WTC11 (cell line): Measurements from ENCODE around the gene PDE4A. TPM values are rescaled to one million over a fixed set of nuclear protein-coding genes. Genes with fewer than 3 reads are reported as not detected.

Experiments used
- ATAC-seq: fragments of 200-7000 bp; cut with Tn5 transposase; 2 replicates; pipeline ENCODE4 v1.10.0; 2021; ENCODE audit warnings: mild to moderate bottlenecking, moderate library complexity
- CTCF ChIA-PET: fragments of 300-600 bp; sonication (Branson Sonifier 250); formaldehyde crosslinking; loops from one replicate; lab custom pipeline; 2021; ENCODE audit warnings: antibody characterized with exemption; lab: Charles Lee
- POLR2A ChIA-PET: fragments of 350-600 bp; sonication (Branson Sonifier 250); formaldehyde crosslinking; loops from one replicate; lab custom pipeline; 2021; ENCODE audit warnings: antibody characterized with exemption; lab: Charles Lee
- DNase-seq: peaks from one replicate; pipeline ENCODE4 v3.0.0; 2021; ENCODE audit warnings: low spot score
- H3K27ac Mint-ChIP-seq: 2 replicates; pipeline ENCODE4 v1.8.0; 2021; ENCODE audit warnings: mixed read lengths
- H3K27me3 Mint-ChIP-seq: 2 replicates; pipeline ENCODE4 v1.8.0; 2021; ENCODE audit warnings: low read depth, mild to moderate bottlenecking, moderate library complexity, mixed read lengths
- H3K36me3 Mint-ChIP-seq: 2 replicates; pipeline ENCODE4 v1.8.0; 2021; ENCODE audit warnings: mixed read lengths
- H3K4me1 Mint-ChIP-seq: 2 replicates; pipeline ENCODE4 v1.8.0; 2022; ENCODE audit warnings: mixed read lengths
- H3K4me3 Mint-ChIP-seq: 2 replicates; pipeline ENCODE4 v1.8.0; 2021; ENCODE audit warnings: mild to moderate bottlenecking, moderate library complexity, mixed read lengths
- H3K9me3 Mint-ChIP-seq: 2 replicates; pipeline ENCODE4 v1.8.0; 2021; ENCODE audit warnings: mixed read lengths
- ATF1 ChIP-seq: sonication (generic); formaldehyde crosslinking; IDR thresholded peaks from 2 replicates; pipeline ENCODE4 v1.8.1; 2023; ENCODE audit warnings: mild to moderate bottlenecking, moderate library complexity, missing genetic modification reagents
- CREM ChIP-seq: sonication (generic); formaldehyde crosslinking; IDR thresholded peaks from 2 replicates; pipeline ENCODE4 v1.8.1; 2022; ENCODE audit warnings: mild to moderate bottlenecking, missing genetic modification reagents, moderate library complexity
- GTF2I ChIP-seq: fragments of 250-450 bp; sonication (Bioruptor Pico); conservative IDR thresholded peaks from 2 replicates; pipeline ENCODE4 v1.4.0; 2021; ENCODE audit warnings: mild to moderate bottlenecking
- MYBL2 ChIP-seq: sonication (generic); formaldehyde crosslinking; IDR thresholded peaks from 2 replicates; pipeline ENCODE4 v1.8.1; 2023; ENCODE audit warnings: mild to moderate bottlenecking, moderate library complexity, missing genetic modification reagents
- NFE2L1 ChIP-seq: sonication (generic); formaldehyde crosslinking; IDR thresholded peaks from 2 replicates; pipeline ENCODE4 v1.8.1; 2023; ENCODE audit warnings: missing genetic modification reagents
- NR2C2 ChIP-seq: sonication (generic); formaldehyde crosslinking; IDR thresholded peaks from 2 replicates; pipeline ENCODE4 v1.8.0; 2022; ENCODE audit warnings: mild to moderate bottlenecking, missing genetic modification reagents
- RORB ChIP-seq: fragments of 250-450 bp; sonication (Bioruptor Pico); IDR thresholded peaks from 2 replicates; pipeline ENCODE4 v1.9.0; 2021; ENCODE audit warnings: mild to moderate bottlenecking
- ZNF121 ChIP-seq: sonication (generic); formaldehyde crosslinking; IDR thresholded peaks from 2 replicates; pipeline ENCODE4 v1.8.0; 2023; ENCODE audit warnings: missing genetic modification reagents
- ZNF138 ChIP-seq: sonication (generic); formaldehyde crosslinking; conservative IDR thresholded peaks from 2 replicates; pipeline ENCODE4 v1.8.1; 2022; ENCODE audit warnings: mild to moderate bottlenecking, moderate library complexity, missing genetic modification reagents
- ZNF317 ChIP-seq: sonication (generic); formaldehyde crosslinking; IDR thresholded peaks from 2 replicates; pipeline ENCODE4 v1.8.1; 2023; ENCODE audit warnings: low read depth, mild to moderate bottlenecking, moderate library complexity, missing genetic modification reagents, borderline replicate concordance
- ZNF671 ChIP-seq: fragments of 250-450 bp; sonication (Bioruptor Pico); IDR thresholded peaks from 2 replicates; pipeline ENCODE4 v1.8.0; 2021; ENCODE audit warnings: mild to moderate bottlenecking
- total RNA-seq: library from RNA; stranded (reverse); gene quantifications from 3 replicates; pipeline ENCODE4 v1.2.3, GENCODE V29; 2021
- TF ChIP-seq, protein P1 (sequence below): sonication (generic); formaldehyde crosslinking; IDR thresholded peaks from 2 replicates; pipeline ENCODE4 v1.8.0; 2022; ENCODE audit warnings: missing genetic modification reagents
- TF ChIP-seq, protein P2 (sequence below): sonication (generic); formaldehyde crosslinking; IDR thresholded peaks from 2 replicates; pipeline ENCODE4 v1.8.1; 2023; ENCODE audit warnings: mild to moderate bottlenecking, missing genetic modification reagents
- TF ChIP-seq, protein P3 (sequence below): sonication (generic); formaldehyde crosslinking; IDR thresholded peaks from 2 replicates; pipeline ENCODE4 v1.8.1; 2023; ENCODE audit warnings: mild to moderate bottlenecking, missing genetic modification reagents, borderline replicate concordance
- TF ChIP-seq, protein P4 (sequence below): sonication (generic); formaldehyde crosslinking; IDR thresholded peaks from 2 replicates; pipeline ENCODE4 v1.8.1; 2022; ENCODE audit warnings: mild to moderate bottlenecking, missing genetic modification reagents, moderate library complexity, borderline replicate concordance
- TF ChIP-seq, protein P5 (sequence below): sonication (generic); formaldehyde crosslinking; IDR thresholded peaks from 2 replicates; pipeline ENCODE4 v1.8.0; 2022; ENCODE audit warnings: mild to moderate bottlenecking, missing genetic modification reagents
- TF ChIP-seq, protein P6 (sequence below): sonication (generic); formaldehyde crosslinking; IDR thresholded peaks from 2 replicates; pipeline ENCODE4 v1.8.1; 2022; ENCODE audit warnings: mild to moderate bottlenecking, moderate library complexity, missing genetic modification reagents
- TF ChIP-seq, protein P7 (sequence below): sonication (generic); formaldehyde crosslinking; IDR thresholded peaks from 2 replicates; pipeline ENCODE4 v1.8.1; 2023; ENCODE audit warnings: mild to moderate bottlenecking, missing genetic modification reagents

The PDE4A gene
- total RNA-seq, 1 experiment from 2014 or later, result 5.9 TPM

DNA sequence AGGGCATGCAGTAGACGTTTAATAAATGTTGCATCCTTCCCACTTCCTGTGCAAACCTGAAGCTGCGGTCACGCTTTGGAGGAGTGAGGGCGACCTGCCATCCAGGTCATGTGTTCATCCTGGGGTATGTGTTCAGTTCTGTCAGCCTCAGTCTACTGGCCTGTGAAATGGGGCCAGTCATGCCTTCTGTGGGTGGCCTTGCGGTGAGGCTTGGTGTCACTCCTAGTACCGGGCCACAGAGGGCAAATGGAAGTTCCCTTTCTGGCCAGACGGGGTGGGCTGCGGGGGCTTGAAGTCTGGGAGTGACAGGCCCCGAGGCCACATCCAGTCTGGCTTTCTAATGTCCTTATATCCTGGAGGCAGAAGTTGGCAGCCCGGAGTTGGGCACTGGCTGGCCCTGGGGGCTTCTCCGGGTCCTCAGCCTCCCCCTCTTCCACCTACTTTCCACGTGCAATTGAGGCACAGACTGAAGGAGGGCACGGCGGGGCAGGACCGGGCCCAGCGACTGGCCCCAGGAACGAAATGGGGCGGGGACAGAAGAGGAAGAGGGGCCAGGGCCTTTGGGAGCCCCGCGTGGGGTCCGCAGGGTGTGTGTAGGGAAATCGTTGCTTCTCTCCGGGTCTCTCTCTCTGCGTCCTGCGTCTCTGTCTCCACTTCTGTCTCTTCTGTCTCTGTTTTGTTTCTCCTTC is 11.1 kb downstream of the PDE4A start:
- H3K4me3 Mint-ChIP-seq, result peak overlapping the region; percentile 68
- ChIA-PET POLR2A (interaction anchor here (0.6 kb wide), 1 partner anchor 16 kb away, joined by 4 read pairs; no protein-coding TSS in a partner anchor), CTCF (interaction anchor here (0.6 to 9.4 kb wide), 12 partner anchors 10 to 268 kb away, joined by 3 to 69 read pairs (median 4); partner anchors contain the start of genes ATG4D, ICAM5 and PDE4A)
- no peaks in the 10 kb centered on the region for H3K36me3 Mint-ChIP-seq
- ATAC-seq, result 0 out of 2 replicates have a peak, but pooled peaks have one; percentile 5
- peak; percentile 34 for DNase-seq
- TF ChIP-seq GTF2I (CRISPR knock-in tag), result peak; percentile 89; the same call in 1 of the 2 replicates
- no peak for TF ChIP-seq ZNF121
- TF ChIP-seq, all 79 proteins: peak for 1
- Mint-ChIP-seq H3K27ac (no peak overlapping the region), H3K9me3 (no peaks in the 10 kb centered on the region), H3K27me3 (peaks cover 70% of the 10 kb centered on the region), H3K4me1 (peaks cover 16% of the 10 kb centered on the region)

DNA sequence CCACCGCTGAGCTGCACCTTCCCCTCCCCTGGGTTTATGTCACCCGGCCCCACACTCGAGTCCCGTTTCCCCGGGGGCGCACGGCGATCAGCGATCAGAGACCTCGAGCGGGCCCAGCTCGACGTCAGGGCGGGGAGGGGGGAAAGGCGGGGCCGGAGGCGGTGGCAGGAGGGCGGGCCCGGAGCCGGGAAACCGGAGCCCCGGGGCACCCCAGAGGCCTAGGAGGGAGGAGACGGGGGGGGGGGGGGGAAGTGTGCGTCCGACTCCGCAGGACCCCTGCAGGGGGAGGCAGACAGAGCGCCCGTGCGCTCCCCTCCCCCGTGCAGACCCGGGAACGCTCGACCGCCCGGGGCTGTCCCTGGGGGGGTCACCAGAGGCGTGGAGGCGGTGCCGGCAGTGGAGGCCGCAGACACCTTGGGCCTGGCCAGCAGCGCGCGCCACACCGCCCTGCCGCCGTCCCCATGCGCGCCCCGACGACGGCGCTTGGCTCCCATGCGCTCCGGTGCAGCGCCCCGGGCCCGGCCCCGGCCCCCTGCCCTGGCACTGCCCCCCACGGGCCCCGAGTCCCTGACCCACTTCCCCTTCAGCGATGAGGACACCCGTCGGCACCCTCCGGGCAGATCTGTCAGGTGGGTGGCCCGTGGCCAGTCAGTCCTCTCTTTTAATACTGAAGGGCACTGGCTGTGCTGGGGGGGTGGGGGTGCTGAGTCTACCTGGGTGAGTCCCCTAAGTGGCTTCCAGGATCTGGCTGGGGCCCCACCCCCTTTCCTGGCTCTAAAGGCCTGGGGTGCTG is 11.8 kb downstream of the PDE4A start:
- Mint-ChIP-seq H3K4me1 (peaks cover 16% of the 10 kb centered on the region), H3K27me3 (peaks cover 63% of the 10 kb centered on the region), H3K27ac (no peak overlapping the region), H3K9me3 (no peaks in the 10 kb centered on the region), H3K4me3 (peak overlapping the region; percentile 68), H3K36me3 (no peaks in the 10 kb centered on the region)
- peak; percentile 64 for DNase-seq
- ATAC-seq, result peak; percentile 63
- POLR2A ChIA-PET, result interaction anchor here (0.6 kb wide), 1 partner anchor 16 kb away, joined by 4 read pairs; no protein-coding TSS in a partner anchor
- CTCF ChIA-PET, result interaction anchor here (0.6 to 9.4 kb wide), 12 partner anchors 8 to 267 kb away, joined by 3 to 69 read pairs (median 4); partner anchors contain the start of genes ATG4D, ICAM5 and PDE4A
- TF ChIP-seq MYBL2 (CRISPR knock-in tag) (0 out of 2 replicates have a peak, but pooled peaks have one; percentile 47), ZNF317 (CRISPR knock-in tag) (no peak), ZNF138 (no peak), NR2C2 (CRISPR knock-in tag) (no peak), ZNF121 (no peak), CREM (CRISPR knock-in tag) (no peak), ZNF671 (CRISPR knock-in tag) (no peak), RORB (no peak), ATF1 (no peak), NFE2L1 (CRISPR knock-in tag) (no peak)
- TF ChIP-seq, protein P1, sequence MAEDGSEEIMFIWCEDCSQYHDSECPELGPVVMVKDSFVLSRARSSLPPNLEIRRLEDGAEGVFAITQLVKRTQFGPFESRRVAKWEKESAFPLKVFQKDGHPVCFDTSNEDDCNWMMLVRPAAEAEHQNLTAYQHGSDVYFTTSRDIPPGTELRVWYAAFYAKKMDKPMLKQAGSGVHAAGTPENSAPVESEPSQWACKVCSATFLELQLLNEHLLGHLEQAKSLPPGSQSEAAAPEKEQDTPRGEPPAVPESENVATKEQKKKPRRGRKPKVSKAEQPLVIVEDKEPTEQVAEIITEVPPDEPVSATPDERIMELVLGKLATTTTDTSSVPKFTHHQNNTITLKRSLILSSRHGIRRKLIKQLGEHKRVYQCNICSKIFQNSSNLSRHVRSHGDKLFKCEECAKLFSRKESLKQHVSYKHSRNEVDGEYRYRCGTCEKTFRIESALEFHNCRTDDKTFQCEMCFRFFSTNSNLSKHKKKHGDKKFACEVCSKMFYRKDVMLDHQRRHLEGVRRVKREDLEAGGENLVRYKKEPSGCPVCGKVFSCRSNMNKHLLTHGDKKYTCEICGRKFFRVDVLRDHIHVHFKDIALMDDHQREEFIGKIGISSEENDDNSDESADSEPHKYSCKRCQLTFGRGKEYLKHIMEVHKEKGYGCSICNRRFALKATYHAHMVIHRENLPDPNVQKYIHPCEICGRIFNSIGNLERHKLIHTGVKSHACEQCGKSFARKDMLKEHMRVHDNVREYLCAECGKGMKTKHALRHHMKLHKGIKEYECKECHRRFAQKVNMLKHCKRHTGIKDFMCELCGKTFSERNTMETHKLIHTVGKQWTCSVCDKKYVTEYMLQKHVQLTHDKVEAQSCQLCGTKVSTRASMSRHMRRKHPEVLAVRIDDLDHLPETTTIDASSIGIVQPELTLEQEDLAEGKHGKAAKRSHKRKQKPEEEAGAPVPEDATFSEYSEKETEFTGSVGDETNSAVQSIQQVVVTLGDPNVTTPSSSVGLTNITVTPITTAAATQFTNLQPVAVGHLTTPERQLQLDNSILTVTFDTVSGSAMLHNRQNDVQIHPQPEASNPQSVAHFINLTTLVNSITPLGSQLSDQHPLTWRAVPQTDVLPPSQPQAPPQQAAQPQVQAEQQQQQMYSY, result no peak
- TF ChIP-seq, protein P2, sequence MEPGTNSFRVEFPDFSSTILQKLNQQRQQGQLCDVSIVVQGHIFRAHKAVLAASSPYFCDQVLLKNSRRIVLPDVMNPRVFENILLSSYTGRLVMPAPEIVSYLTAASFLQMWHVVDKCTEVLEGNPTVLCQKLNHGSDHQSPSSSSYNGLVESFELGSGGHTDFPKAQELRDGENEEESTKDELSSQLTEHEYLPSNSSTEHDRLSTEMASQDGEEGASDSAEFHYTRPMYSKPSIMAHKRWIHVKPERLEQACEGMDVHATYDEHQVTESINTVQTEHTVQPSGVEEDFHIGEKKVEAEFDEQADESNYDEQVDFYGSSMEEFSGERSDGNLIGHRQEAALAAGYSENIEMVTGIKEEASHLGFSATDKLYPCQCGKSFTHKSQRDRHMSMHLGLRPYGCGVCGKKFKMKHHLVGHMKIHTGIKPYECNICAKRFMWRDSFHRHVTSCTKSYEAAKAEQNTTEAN, result 0 out of 2 replicates have a peak, but pooled peaks have one; percentile 23
- TF ChIP-seq, protein P3, sequence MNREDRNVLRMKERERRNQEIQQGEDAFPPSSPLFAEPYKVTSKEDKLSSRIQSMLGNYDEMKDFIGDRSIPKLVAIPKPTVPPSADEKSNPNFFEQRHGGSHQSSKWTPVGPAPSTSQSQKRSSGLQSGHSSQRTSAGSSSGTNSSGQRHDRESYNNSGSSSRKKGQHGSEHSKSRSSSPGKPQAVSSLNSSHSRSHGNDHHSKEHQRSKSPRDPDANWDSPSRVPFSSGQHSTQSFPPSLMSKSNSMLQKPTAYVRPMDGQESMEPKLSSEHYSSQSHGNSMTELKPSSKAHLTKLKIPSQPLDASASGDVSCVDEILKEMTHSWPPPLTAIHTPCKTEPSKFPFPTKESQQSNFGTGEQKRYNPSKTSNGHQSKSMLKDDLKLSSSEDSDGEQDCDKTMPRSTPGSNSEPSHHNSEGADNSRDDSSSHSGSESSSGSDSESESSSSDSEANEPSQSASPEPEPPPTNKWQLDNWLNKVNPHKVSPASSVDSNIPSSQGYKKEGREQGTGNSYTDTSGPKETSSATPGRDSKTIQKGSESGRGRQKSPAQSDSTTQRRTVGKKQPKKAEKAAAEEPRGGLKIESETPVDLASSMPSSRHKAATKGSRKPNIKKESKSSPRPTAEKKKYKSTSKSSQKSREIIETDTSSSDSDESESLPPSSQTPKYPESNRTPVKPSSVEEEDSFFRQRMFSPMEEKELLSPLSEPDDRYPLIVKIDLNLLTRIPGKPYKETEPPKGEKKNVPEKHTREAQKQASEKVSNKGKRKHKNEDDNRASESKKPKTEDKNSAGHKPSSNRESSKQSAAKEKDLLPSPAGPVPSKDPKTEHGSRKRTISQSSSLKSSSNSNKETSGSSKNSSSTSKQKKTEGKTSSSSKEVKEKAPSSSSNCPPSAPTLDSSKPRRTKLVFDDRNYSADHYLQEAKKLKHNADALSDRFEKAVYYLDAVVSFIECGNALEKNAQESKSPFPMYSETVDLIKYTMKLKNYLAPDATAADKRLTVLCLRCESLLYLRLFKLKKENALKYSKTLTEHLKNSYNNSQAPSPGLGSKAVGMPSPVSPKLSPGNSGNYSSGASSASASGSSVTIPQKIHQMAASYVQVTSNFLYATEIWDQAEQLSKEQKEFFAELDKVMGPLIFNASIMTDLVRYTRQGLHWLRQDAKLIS, result no peak
- TF ChIP-seq, protein P4, sequence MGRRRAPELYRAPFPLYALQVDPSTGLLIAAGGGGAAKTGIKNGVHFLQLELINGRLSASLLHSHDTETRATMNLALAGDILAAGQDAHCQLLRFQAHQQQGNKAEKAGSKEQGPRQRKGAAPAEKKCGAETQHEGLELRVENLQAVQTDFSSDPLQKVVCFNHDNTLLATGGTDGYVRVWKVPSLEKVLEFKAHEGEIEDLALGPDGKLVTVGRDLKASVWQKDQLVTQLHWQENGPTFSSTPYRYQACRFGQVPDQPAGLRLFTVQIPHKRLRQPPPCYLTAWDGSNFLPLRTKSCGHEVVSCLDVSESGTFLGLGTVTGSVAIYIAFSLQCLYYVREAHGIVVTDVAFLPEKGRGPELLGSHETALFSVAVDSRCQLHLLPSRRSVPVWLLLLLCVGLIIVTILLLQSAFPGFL (CRISPR knock-in tag), result no peak
- TF ChIP-seq, protein P5, sequence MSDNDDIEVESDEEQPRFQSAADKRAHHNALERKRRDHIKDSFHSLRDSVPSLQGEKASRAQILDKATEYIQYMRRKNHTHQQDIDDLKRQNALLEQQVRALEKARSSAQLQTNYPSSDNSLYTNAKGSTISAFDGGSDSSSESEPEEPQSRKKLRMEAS (CRISPR knock-in tag), result peak; percentile 30; the same call in 1 of the 2 replicates
- TF ChIP-seq, protein P6, sequence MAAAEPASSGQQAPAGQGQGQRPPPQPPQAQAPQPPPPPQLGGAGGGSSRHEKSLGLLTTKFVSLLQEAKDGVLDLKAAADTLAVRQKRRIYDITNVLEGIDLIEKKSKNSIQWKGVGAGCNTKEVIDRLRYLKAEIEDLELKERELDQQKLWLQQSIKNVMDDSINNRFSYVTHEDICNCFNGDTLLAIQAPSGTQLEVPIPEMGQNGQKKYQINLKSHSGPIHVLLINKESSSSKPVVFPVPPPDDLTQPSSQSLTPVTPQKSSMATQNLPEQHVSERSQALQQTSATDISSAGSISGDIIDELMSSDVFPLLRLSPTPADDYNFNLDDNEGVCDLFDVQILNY (CRISPR knock-in tag), result peak; percentile 19; the same call in 1 of the 2 replicates
- TF ChIP-seq, protein P7, sequence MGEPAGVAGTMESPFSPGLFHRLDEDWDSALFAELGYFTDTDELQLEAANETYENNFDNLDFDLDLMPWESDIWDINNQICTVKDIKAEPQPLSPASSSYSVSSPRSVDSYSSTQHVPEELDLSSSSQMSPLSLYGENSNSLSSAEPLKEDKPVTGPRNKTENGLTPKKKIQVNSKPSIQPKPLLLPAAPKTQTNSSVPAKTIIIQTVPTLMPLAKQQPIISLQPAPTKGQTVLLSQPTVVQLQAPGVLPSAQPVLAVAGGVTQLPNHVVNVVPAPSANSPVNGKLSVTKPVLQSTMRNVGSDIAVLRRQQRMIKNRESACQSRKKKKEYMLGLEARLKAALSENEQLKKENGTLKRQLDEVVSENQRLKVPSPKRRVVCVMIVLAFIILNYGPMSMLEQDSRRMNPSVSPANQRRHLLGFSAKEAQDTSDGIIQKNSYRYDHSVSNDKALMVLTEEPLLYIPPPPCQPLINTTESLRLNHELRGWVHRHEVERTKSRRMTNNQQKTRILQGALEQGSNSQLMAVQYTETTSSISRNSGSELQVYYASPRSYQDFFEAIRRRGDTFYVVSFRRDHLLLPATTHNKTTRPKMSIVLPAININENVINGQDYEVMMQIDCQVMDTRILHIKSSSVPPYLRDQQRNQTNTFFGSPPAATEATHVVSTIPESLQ (CRISPR knock-in tag), result no peak
